GM19372 (cell line): ENCODE measurements around the gene GNG4.

ENCODE experiments used
- ATAC-seq: cut with Tn5 transposase; IDR thresholded peaks from one replicate; pipeline ENCODE4 v1.9.1; 2021; ENCODE audit warnings: mild to moderate bottlenecking, low read depth, moderate library complexity; ENCODE audit not compliant: unreplicated experiment

The GNG4 gene

DNA sequence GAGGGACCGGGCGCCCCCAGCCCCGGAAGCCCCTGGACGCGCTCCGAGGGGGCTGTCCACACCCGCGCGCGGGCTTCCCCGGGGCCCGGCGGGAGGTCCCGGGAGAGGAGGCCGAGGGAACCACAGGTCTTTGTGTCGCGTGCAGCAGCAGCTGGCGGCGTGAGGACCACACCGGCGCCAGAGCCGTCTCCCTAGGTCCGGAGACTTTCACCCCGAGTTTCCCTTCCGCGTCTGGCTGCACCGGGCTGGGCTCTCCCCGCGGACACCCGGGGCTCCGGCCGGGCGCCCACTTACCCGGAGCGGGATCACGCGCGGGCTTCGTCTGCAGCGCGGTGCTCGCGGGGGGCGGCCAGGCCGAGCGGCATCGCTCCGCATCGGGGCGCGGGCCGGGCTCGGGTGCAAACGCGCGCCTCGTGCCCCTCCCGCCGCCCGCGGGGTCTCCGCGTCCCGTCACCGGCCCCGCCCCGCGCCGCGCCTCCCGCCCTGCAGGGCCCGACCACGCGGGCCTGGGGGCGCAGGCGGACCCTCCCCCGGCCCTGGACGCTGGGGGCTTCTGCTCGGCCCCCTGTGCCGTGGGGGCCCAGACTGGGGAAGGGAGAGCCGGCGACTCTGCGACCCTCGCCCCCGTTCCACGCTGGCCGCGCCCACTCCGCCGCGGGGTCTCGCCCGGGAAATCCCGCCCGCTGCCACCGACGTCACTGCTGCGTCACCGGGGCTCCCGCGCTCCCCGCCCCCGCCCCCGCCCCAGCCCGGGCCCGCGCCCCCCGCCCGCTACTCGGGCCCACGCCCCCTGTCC lies at the start of gene GNG4:
GNG4 (minus strand) TSS at position 417 of the 796 bp plus-strand sequence. CDS start 65,946 bp downstream, outside the sequence.
- ATAC-seq: peak; percentile 38

DNA sequence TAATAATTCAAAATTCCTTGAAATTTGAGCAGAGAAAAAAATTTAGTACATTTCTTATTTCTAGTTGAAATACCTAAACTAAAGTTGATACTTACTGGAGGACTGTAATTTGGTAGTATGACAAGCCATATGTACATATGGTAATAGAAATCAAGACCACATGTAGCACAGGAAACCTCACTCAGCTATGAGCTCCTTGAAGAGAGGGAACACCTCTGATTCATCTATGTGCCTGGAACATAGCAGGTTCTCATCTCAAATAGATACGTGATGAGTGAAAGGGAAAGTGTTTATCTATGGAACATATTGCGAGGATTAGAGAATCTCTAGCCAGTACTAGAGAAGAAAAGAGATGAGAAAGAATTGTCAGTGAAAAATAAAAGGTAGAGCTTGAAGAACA lies 47.9 kb upstream of the GNG4 start:
- ATAC-seq: no peak

DNA sequence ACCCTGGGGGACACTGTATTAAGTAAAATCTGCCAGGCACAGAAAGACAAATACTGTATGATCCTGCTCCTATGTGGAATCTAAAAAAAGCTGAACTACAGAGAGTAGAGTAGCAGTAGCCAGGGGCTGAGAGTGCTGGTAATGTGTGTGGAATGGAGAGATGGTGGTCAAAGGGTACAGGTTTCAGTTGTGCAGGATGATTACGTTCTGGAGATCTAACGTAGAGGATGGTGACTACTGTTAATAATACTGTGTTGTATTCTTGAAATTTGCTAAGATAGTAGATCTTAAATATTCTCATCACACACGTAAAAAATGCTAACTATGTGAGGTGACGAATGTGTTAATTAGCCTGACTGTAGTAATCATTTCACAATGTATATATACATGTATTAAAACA lies 39.8 kb upstream of the GNG4 start:
- no peak for ATAC-seq

DNA sequence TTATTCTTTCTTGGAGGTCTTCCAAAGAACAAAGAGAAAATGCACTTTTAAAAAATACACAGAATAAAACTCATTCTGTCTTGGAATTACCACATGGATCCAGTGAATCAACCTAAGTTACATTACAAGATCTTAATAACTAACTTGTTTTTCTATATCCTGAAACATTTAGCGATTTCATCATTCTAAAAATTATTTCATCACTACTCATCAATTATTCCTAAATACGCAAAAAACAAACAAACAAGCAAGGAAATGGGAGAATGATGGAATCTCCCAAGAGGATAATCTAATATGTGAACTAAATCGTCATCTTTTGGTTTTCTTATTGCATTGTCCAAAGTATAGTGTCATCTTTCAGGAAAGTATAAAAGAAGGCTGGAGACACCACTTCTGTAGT lies 38.5 kb upstream of the GNG4 start:
- no peak for ATAC-seq

DNA sequence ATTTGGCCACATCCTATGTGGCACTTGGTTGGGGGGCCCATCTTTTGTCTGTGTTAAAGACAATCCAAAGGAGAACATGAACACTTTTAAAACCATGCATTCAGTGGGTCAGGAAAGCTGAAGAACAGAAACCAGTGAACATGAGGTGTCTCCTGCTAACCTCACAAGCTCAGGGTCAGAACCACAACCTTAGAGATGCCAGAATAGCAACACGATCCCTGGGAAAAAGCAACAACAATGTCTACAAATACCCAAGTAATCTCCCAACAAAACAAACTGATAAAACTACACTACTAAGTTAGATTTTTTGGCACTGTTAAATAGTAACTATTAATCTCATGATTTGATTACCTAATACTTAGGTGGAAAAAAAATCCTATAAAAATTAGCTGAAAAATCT lies 34.1 kb upstream of the GNG4 start:
- ATAC-seq: no peak

DNA sequence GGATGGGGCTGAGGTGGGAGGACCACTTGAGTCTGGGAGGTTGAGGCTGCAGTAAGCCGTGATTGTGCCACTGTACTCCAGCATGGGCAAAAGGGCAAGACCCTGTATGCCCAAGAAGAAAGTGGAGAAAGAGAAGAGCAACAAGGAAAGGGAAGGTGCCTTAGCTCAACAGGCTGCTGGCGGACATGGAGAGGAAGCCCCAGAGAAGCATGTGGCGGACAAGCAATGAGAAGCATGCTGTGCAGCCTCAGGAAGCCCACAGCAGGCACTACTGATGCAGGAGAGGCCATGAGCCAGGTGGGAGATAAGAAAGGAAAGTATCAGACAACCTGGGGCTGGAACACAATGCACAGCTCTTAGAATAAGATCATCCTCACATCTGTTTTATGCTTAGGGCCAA lies 32.6 kb upstream of the GNG4 start:
- no peak for ATAC-seq

DNA sequence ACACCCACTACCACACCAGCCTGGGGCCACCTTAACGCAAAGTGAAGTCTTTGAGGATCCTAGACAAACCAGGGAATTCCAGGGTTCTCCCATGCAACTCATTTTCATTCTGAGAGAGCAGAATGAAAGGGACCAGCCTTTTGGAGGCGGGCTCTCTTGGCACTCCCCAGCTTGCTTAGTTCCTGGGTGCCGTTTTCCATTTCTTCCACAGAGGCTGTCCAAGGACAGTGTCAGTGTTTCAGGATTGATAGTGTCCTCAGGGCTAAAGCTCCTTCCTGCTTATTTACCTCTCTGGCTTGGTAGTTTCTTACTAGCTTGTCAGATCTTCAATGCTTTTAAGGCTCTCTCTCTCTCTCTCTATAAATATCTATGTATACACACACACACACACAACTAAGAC lies 30.1 kb upstream of the GNG4 start:
- no peak for ATAC-seq

DNA sequence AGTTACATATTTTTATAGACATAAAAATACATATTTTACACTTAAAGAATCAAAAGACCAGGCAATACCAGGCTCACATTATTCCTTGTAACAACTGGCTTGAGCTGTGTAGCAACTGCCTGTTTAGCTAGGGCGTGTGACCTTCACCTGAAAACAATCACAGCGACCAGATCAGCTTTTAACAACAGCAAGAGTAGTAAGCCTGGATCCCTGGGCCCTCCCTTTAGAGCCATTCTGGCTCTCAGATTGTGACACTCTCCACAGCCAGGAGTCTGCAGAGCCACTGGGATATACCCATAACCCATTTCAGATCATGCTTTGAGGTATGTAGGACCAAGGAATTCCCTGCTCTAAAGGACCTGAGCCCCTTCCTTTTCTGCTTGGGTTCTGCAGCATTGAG lies 29.4 kb upstream of the GNG4 start:
- ATAC-seq: no peak

DNA sequence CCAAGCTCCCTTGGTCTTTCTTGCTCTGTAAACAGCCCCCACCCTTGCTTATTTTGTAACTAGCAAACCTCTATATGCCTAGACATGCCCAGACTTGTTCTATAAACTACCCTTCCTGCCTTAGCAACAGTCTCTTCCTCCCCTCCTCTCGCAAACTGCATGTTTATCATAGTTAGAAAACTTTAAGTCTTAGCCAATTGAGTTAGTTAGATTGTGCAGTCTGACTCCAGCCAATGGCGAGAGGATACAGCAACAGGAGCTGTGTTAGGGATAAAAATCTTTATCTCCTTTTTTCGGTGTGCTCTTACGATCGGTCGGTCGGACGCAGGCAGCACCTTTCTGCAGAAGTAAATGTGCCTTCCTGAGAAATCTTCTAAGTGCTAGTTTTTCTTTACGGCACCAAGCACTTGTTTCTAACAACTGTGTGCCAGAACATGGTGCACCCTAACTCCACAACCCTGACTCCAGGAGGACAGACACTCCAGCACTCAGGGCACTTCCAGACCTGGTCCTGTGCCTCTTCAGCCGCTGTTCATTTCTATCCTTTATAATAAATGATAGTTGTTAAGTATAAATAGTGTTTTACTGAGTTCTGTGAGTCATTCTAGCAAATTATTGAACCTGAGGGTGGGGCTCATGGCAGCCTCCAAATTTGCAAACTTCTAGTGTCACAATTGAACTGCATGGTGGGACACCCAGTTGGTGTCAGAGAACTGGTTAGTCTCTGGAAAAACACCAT lies 25.7 kb upstream of the GNG4 start:
- ATAC-seq: no peak

DNA sequence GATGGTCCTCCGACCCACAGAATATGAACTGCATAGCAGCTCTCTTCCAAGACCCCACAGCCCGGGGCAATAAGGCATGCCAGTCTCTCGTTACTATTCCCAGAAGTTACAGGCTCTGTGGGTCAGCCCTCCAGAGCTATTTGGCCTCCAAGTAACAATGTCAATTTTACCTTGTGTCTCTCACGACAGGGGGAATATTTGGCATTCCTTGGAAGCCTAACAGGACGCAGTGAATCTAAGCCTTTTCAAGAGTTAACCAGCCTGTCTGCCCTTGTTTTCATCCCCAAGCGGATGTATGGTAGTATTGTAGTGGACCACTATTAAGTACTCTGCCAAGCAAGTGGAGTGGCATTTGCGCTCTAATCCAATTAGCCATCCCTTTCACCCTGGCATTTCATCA lies 24.4 kb upstream of the GNG4 start:
- no peak for ATAC-seq

DNA sequence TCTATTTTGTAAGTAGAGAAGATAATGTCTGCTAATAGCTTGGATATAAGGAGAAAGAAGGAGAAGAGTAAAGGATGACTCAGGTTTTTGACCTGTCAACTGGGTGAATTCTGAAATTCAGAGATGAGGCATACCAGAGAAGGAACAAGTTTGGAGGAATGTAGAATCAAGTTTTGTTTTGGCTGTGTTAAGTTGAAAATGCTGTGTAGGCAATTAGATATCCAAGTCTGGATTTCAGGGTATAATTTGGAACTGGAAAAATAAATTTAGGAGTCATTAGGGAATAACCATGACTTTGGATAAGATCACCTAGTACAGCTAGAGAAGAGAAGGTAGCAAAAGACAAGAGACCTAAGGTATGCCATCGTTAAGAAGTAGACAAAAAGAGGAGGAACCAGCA lies 22.4 kb upstream of the GNG4 start:
- ATAC-seq: no peak

DNA sequence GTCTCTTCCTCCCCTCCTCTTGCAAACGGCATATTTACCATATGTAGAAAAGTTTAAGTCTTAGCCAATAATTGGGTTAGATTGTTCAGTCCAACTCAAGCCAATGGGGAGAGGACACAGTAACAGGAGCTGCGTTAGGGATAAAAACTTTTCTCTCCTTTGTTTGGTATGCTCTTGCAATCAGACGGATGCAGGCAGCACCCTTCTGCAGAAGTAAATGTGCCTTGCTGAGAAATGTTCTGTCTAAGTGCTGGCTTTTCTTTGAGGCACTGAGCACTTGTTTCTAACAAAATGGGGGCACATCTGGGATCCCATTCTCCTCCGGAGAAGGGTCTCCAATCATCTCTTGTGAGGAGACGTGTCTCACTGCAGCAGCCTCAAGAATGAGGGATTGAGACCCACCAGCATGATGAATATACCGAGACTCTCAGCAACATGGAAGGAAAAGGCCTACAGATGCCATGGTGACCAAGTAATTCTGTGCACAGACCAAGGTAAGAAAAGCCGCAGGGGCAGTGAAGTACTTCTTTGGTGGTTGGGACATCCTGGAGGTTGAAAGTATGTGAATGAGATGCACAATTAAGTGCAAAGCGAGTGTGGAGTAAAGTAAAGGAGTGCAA lies 20.7 kb upstream of the GNG4 start:
- no peak for ATAC-seq

DNA sequence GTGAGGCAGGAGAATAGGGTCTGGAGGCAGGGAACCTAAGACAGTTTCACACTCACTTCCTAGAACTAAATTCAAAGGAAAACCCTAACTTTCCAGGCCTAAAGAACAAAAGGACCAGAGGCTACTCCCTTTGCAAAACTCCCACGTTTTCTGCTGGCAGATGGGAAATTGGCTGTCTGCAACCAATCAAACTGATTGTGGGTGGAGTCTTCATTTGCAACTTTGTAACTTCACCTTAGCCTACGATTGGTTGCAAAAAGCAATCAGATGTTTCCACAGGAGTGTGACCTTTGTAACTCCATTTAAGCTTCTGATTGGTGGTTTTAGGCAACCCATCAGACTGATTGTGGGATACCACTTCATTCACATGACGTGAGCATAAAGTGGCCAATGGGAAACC lies 19.7 kb upstream of the GNG4 start:
- ATAC-seq: no peak

DNA sequence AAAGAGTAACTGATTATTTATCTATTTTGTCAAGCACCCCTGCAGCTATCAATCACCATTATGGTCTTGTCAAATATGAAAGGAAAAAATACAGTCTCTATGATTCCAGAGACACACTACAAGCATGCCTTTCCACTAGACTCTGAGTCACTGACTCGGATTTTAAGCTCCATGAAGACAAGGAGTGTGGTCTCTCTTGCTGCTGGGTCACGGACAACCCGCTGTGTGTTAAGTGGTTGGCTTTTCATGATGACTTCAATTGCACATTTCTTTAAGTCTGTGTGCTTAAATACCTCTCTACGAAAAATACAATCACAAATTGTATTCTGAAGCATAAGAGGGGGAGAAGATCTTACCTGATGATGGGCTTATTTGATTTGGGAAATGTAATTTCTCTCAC lies 14.0 kb upstream of the GNG4 start:
- no peak for ATAC-seq

DNA sequence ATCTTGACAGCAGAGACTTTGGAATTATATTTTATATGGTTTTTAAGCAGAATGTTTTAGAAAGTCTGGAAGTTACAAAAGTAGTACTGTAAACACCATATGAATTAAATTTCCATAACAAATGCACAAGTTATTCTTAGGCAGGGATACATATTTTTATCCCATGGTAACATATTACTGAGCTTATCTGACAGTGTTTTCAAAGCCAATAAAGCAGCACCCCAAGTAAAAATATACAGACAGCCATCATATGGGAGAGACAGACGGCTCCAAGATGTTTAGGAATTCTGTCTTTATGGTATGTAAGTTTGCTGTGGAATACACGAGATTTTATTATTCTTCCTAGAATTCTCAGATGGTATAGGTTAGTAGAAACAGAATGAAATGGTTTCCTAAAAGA lies 12.0 kb upstream of the GNG4 start:
- no peak for ATAC-seq

DNA sequence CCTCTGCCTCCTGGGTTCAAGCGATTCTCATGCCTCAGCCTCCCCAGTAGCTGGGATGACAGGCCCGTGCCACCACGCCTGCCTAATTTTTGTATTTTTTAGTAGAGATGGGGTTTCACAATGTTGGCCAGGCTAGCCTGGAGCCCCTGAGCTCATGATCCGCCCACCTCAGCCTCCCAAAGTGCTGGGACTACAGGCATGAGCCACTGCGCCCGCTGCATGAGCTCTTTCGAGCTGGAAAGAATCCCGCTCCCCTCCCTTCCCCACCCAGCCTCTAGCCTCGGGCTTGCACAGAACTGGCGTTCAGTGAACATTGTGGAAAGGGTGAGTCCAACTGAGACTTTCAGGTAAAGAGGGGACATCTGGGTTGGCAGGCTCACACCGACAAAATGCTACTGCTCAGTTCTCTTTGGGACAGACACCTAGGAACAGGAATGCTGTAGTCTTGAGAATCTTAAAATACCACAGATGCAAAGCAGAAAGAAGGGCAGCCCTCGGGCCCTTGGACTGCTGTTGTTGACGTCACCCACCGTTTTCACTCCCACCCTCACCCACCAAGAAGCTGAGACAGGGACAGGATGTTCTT lies 9.7 kb upstream of the GNG4 start:
- ATAC-seq: no peak

DNA sequence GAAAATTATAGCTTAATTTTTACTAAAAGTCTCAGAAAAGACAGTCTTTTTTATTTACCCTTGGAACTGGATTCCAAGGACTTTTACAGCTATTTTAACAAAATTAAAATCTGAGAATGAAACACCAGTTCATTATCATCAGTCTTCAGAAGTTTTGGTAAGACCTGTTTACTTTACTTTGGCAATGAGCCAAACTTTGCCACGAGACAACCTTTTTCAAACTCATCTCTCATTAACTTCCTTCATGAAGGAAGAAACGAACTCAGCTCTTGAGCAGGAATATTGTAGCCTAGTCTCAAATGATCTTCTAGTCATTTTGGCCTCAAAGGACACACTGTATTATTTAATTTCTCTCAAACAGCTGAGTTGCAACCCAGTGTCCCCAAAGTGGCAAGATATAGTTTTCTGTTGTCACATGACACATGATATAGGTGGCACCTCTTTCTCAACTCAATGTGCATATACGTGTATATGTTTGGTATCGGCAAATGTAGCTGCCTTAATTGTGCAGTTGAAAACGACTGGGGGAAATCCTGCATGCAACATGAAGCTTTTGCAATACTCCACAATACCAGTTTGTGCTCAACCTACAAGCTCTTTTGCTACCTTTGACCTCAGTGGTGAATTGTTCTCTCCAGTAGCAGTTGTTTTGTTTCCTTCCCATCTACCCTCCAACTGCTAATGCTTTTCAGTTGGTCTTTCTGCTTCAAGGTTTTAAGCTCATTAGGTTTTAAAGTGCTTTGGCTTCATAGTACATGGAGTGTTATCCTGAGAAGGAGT lies 8.4 kb upstream of the GNG4 start:
- ATAC-seq: no peak

DNA sequence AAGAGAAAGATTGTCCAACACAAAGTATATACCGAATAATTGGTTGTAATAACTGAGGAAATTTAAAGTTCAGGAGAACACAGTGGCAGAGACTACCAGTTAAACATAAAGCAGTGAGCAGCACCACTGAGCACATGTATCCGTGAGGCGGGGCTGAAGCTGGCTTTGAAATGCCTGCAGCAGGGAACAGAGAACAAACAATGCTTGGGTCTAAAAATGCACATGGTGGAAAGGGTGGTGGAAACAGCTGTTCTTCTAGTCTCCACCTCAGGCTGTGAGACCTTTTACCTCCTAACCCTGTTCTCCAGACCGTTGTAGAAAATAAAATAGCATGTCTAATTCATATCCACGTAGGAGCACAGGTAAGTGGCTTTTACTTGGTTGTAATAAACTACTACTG lies 7.7 kb upstream of the GNG4 start:
- ATAC-seq: no peak

DNA sequence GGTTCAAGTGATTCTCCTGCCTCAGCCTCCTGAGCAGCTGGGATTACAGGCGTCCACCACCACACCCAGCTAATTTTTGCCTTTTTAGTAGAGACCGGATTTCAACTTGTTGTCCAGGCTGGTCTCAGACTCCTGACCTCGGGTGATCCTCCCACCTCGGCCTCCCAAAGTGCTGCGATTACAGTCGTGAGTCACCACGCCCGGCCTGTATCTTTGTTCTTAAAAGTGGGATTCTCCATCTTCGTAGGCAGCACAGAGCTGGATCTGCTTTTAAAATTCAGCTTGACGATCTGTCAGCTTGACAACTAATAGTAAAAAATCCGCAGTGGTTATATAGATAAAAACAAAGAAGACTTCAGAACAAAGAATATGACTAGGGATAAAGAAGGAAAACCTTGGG lies 2.8 kb upstream of the GNG4 start:
- no peak for ATAC-seq

DNA sequence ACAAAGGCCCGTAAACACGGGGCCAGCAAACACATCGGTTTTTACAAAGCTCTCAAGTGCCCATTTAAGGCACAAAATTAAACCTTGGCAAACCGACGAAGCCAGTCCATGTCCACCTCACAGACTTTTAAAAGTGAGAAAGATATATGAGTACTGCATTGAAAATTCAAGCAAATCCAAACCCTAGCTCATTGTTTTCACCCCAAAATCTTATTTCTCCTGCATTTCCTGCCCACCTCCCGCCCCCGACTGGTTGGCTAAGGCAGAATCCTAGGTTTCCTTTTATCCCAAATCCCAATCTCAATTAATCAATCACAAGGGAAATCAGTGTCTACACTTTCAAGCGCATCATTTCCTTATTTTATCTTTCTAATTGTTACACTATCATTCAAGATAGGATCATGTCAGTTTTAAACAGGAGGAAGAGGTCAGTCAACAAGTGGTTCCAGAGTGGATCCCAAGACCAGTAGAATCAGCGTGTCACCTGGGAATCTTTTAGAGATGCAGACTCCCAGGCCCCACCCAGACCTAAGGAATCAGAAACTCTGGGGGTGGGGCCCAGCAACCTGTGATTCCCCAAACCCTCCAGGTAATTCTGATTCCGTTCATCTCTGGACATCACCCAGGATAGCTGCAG lies 1.7 kb upstream of the GNG4 start:
- no peak for ATAC-seq
